AG10803 (cell line): ENCODE measurements around the gene SIRPB2.

Source experiments
- DNase-seq: peaks from one replicate; pipeline ENCODE4 v3.0.0; 2010; ENCODE audit warnings: low read depth
- H3K4me3 ChIP-seq: 2 replicates; pipeline ENCODE4 v1.5.1; 2011; ENCODE audit warnings: mild to moderate bottlenecking, low read length, control low read depth
- CTCF ChIP-seq: conservative IDR thresholded peaks from 2 replicates; pipeline ENCODE4 v1.5.1; 2011; ENCODE audit warnings: mild to moderate bottlenecking, low read length, control low read depth, inconsistent platforms

SIRPB2 gene

GRCh38 chr20:1534526-1534925 is 43.3 kb upstream of the SIRPB2 start:
- no peak for TF ChIP-seq CTCF
- DNase-seq, result no peak
- no peak overlapping the region for H3K4me3 ChIP-seq

- H3K4me3 ChIP-seq, result no peak overlapping the region
- no peak for DNase-seq
- no peak for TF ChIP-seq CTCF
Measured at GRCh38 chr20:1533059-1533458, 41.8 kb upstream of the SIRPB2 start.

GRCh38 chr20:1528811-1529210 is 37.6 kb upstream of the SIRPB2 start:
- no peak overlapping the region for H3K4me3 ChIP-seq
- no peak for DNase-seq
- TF ChIP-seq CTCF, result no peak

- DNase-seq, result no peak
- H3K4me3 ChIP-seq, result no peak overlapping the region
- TF ChIP-seq CTCF, result no peak
Measured at GRCh38 chr20:1527923-1528322, 36.7 kb upstream of the SIRPB2 start.

GRCh38 chr20:1526896-1527295 is 35.7 kb upstream of the SIRPB2 start:
- H3K4me3 ChIP-seq, result no peak overlapping the region
- DNase-seq, result no peak
- no peak for TF ChIP-seq CTCF

- DNase-seq, result no peak
- H3K4me3 ChIP-seq, result no peak overlapping the region
- TF ChIP-seq CTCF, result no peak
Measured at GRCh38 chr20:1526310-1526709, 35.1 kb upstream of the SIRPB2 start.

GRCh38 chr20:1524004-1524403 is 32.8 kb upstream of the SIRPB2 start:
- H3K4me3 ChIP-seq, result no peak overlapping the region
- no peak for DNase-seq
- no peak for TF ChIP-seq CTCF
